GM19328 (cell line): Measurements from ENCODE around the gene PGP.
A peak's percentile ranks its signal among the peaks of the same experiment; 100 is the strongest.
"Not testable (repeated sequence)": the region's sequence is repeated elsewhere in the genome, so short reads cannot be mapped to it uniquely, and the experiment has no call there.

Experiments
- ATAC-seq: cut with Tn5 transposase; IDR thresholded peaks from one replicate; pipeline ENCODE4 v1.9.1; 2021; ENCODE audit warnings: mild to moderate bottlenecking, moderate library complexity; ENCODE audit not compliant: unreplicated experiment

Gene PGP

DNA sequence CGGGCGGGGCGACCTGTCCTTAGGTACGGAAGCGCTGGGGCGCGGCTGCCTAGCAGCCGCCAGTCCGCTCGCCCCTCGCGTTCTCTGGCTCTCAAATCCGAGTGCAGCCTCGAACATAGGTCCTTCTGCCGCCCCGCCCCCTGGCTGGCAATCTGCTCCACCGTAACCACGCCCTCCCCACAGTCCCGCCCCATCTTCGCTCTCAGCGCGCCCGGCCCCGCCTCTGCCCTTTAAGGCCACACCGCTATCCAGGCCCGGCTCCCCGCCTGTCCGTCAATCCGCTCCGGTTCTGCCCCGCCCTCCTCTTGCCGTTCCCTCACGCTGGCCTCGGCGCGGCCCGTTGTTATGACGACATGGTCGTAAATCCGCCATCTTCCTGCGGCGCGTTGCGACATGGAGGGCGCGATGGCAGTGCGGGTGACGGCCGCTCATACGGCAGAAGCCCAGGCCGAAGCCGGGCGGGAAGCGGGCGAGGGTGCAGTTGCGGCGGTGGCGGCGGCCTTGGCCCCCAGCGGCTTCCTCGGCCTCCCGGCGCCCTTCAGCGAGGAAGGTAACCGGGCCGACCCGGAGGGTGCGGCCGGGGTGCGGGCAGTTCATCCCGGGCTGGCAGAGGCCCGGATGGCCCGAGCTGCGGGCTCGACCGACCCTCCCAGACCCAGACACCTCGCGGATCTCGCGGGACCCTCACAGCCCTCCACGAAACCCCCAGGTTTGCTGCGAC is 8.7 kb upstream of the PGP start, which contains the start of gene E4F1:
Gene E4F1 (plus strand): TSS at position 371 of the 721 bp plus-strand sequence. CDS start 23 bp downstream, at position 394.
- ATAC-seq = peak; percentile 92

DNA sequence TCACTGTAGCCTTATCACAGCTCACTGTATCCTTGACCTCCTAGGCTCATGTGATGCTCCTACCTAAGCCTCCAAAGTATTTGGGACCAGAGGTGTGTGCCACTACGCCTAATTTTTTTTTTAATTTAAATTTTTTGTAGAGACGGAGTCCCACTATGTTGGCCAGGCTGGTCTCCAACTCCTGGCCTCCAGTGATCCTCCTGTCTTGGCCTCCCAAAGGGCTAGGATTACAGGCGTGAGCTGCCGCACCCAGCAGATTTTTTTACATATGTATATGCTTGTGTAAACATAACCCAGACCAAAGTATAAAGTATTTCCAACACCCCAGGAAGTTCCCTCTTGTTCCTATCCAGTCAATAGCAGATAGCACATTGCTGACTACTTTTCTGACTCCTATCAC is 1.7 kb upstream of the PGP start:
- ATAC-seq = no peak

DNA sequence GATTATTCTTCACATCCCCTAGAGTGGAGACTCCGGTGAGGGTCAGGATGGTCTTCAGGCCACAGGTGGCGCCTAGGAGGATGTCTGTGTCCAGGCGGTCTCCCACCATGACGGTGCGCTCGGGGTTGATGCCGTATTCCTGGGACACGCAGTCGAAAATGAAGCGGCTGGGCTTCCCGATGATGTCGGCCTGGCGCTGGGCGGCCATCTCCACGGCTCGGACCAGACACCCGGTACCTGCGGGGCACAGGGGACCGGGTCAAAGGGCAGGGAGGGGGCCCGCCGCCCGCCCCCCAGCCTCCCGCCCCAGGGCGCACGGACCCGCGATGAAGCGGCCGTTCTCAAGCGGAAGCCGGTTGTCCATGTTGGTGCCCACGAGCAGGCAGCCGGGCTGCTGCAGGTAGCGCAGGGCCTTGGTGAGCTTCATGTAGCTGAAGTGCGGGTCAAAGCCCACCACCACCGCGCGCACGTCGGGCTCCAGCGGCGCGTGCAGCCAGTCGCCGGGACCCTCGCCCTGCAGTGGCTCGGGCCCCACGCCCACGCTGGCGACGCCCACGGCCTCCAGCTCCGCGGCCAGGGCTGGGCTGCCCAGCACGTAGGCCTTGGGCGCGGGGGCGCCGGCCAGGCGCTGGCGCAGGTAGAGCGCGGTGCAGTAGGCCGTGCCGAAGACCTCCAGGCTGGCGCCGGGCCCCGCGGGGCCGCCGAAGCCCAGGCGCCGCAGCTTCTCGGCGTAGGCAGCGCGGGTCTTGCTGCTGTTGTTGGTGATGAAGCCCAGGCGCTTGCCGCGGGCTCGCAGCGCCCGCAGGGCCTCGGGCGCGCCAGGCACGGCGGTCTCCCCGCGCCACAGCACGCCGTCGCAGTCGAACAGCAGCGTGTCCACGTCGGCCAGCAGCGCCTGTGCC is 572 bp downstream of the PGP start:
- ATAC-seq = peak; percentile 3

DNA sequence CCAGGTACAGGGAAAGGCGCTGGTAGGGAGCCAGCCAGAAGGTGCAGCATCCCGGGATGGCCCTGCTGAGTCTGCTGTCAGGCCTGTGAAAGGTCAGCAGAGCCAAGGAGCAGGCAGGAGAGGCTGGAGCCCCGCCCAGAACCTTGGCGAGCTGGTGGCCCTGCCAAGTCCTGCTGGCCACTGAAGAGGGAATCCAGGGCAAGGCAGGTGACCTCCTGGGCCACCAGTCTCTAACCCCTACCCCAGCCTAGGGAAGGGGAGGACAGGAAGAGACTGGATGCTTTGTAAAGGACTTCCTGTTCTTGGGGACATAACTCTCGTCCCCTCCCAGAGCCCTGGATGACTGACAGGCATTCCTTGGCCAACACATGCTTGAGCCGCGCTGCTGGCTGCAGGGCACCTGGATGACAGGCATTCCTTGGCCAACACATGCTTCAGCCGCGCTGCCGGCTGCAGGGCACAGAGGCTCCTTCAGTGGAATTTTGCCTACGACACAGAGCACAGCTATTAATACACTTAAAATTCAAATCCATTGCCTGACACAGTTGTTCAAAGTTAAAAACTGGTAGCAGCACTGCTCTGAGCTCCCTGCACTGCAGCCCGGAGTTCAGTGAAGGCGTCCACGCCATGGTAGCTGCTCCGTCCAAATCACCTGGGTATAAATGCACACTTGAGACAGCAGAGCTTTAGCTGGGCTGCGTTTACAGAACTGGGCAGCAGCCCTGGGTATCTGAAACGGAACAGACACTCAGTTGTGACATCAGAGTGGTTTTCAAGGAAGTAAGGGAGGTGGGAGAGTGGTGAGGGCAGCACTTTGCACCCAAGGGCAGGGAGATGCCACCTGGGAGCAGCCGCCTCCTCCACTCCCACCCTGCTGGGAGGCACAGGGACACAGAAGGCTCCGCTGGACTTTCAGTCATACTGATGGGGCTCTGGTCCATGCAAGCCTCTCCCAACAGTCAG is 2.0 kb downstream of the PGP start:
- no peak for ATAC-seq

DNA sequence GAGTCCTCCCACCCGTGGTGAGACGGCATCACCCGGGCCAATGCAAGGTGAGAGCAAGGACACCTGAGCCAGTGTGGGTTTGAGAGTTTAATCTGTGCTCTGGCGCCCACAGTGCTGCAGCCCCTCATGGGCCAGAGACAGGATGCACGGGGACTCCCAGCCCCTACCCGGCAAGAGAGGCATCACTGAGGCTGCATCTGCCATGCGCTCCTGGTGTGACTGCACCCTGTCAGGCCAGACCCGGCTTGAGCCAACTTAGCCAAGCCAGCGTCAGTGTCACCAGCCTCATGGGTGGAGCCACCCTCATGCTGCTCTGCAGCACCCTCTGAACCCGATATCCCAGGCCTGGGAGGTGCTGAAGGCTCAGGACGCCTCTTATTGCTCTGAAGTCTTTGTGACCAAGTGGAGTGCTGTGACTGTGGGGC is 2.7 kb downstream of the PGP start:
- no peak for ATAC-seq

DNA sequence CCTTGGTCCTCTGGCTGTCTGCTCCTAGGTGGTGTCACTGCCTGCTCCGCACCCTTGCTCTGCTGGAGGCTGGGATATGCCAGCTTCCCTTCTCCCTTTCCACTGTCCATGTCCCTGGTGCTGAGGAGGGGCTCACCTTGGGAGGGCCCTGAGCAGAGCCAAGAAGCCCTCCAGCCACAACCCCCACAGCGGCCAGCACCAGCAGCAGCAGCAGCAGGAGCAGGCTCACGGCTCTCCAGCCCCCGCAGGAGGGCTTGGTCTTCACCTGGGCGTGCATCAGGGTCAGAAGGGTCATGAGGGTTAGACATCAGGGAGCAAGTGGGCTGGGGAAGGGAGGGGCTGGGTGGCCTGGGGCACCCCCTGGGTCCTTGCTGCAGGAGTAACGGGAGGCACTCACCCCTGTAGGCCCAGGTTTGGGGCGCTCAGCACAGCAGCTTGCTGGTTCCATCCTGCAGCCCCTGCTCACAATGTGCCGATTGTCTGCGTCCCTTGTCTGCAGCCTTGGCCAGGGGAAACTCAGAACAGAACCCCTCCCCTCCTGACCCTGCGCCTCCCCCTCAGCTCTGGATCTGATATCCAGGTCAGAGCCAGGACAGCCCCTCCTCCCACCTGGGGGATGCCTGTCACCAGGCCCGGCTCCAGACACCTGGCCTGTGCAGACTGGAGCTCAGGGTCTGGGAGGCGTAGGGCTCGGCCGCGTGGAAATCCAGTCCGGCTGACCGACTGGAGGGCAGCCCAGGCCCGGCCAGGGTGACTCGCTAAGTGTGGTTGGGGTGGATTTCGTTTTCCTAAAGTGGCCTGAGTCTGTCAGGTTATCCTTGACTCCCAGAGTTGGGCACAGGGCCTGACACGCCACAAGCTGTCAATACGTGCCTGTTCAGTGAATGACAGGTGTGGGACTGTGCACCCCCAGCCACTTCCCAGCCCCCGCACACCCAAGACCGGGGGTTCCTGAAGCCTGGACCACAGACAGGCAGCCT is 4.0 kb downstream of the PGP start, which contains the start of gene BRICD5:
Gene BRICD5 (minus strand): TSS at position 478 of the 980 bp plus-strand sequence. CDS start 30 bp downstream, at position 448.
- ATAC-seq = no peak

DNA sequence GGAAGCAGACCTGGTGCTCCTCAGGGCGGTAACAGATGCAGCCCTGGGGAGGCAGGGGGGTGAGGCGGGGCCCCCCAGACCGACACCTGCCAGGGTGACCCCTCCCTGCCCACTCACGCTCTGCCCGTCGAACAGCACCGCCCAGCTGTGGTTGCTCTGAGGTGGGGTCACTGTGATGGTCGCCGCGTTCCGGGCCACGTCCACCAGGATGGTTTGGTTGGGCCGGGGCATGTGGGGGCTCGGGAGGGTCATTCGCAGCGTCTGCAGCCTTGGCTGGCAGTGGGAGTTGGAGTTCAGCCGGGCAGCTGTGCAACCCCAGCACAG is 4.7 kb downstream of the PGP start:
- ATAC-seq = no peak

DNA sequence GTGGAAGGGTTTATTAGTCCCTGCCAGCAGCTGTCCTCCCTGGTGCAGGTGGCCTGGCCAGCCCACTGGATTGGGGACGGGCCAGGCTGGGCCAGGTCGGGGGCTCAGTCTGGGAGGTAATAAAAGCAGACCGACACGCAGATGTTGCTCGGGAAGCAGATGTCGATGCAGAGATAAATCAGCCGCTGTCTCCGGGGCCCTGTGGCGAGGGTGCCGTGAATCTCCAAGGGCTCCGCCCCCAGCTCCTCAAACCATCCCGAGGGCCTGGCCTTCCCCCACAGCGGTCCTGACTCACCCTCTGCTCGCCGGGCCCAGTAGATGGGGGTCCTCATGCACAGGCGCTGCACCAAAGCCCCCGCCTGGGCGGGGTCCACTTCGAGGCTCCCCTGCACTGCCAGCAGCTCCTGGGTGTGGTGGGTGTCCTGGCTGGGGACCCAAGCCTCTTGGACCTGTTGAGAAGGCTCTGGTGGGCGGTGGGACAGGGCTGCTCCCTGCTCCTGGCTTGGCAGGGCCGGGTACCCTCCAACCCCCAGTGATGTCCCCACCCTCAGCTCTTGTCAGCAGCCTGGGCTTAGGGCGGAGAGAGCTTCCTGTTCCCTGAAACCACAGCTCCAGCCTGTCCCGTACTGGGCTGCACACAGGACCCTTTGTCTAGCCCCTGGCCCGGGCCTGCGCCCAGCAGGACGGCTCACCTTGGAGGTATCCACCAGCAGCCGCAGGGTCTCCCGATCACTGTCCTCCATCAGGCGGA is 5.2 kb downstream of the PGP start:
- ATAC-seq = no peak

DNA sequence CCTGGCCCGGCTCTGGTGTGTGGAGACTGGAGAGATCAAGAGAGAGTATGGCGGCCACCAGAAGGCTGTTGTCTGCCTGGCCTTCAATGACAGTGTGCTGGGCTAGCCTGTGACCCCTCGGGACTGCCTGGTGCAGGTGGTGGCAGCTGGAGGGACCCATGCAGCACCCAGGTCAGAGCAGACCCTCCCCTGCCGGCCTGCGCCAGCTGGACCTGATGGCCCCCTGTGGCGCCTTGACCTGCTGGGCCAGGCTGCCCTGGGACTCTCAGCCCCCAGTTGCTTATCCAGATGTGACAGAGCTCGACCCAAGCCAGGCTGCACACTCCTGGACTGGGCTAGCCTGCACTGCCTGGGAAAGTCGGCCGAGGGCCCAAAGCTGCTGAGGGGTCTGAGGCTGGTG is 5.9 kb downstream of the PGP start:
- ATAC-seq = no peak

DNA sequence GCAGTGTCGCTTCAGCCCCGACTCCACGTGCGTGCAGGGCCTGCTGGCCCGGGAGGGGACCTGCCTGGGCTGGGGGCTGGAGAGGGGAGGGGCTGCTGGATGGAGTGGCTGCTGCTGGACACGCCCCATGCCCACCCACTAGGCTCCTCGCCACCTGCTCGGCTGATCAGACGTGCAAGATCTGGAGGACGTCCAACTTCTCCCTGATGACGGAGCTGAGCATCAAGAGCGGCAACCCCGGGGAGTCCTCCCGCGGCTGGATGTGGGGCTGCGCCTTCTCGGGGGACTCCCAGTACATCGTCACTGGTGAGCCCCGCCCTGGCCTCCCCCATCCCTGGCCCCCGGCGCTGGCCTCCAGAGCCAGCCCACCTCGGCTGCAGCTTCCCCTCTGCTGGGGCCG is 6.3 kb downstream of the PGP start:
- no peak for ATAC-seq

DNA sequence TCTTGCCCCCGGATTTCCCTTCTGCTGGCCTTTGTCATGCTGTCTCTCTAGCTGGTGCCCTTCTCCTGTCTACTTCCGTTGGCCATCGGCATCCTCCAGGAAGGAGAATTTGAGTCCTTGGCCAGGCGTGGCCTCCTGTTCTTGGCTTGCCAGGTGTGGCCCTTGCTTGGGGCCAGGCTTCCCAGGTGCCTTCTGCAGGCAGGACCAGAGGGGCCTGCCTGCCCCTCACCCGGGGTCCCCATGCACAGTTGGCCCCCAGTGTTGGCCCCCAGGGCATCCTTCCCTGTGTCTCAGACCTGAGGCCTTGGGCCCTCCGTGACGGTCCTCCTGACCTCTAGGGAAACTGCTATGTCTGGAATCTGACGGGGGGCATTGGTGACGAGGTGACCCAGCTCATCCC is 6.8 kb downstream of the PGP start:
- ATAC-seq = no peak

DNA sequence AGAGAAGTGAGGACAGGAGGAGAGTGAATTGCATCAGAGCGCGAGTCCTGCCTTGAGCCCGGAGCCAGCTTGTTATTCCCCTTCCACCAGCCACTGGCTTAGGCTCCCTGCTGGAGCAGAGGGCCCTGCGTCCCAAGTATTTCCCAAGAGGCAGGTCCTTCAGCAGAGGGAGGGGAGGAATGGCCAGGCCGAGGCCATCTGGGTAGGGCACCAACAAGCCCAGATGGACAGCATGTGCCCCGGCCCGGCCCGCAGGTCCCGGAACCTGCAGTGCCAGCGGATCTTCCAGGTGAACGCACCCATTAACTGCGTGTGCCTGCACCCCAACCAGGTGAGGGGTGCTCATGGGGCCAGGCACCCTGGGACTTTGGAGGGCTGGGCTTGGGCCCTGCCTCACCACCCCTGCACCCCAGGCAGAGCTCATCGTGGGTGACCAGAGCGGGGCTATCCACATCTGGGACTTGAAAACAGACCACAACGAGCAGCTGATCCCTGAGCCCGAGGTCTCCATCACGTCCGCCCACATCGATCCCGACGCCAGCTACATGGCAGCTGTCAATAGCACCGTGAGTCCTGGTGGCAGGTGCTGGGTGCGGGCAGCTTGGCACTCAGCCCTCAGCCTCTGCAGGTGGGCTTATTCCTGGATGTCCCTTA is 7.7 kb downstream of the PGP start:
- ATAC-seq = no peak

DNA sequence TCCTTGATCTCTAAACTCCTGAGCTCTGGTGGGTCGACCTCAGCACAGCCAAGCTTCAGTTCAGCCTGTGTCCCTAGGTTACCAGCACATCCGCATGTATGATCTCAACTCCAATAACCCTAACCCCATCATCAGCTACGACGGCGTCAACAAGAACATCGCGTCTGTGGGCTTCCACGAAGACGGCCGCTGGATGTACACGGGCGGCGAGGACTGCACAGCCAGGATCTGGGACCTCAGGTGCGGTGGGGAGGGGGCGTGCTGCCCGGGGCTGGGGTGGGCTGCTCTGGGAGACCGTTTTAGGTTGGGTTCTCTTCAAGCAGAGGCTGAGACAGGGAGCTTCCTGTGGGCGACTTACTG is 8.2 kb downstream of the PGP start:
- ATAC-seq = no peak

DNA sequence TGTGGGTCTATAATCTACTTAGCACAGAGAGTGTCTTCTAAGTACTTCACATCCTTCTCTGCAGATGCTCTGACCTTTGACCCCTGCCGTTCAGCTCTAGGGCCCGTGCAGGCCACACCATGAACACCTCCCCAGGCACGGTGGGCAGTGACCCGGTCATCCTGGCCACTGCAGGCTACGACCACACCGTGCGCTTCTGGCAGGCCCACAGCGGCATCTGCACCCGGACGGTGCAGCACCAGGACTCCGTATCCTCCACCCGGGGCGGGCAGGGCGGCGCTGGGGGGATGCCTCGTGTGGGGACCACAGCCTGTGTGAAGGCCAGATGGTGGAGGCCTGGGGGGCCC is 8.7 kb downstream of the PGP start:
- no peak for ATAC-seq

DNA sequence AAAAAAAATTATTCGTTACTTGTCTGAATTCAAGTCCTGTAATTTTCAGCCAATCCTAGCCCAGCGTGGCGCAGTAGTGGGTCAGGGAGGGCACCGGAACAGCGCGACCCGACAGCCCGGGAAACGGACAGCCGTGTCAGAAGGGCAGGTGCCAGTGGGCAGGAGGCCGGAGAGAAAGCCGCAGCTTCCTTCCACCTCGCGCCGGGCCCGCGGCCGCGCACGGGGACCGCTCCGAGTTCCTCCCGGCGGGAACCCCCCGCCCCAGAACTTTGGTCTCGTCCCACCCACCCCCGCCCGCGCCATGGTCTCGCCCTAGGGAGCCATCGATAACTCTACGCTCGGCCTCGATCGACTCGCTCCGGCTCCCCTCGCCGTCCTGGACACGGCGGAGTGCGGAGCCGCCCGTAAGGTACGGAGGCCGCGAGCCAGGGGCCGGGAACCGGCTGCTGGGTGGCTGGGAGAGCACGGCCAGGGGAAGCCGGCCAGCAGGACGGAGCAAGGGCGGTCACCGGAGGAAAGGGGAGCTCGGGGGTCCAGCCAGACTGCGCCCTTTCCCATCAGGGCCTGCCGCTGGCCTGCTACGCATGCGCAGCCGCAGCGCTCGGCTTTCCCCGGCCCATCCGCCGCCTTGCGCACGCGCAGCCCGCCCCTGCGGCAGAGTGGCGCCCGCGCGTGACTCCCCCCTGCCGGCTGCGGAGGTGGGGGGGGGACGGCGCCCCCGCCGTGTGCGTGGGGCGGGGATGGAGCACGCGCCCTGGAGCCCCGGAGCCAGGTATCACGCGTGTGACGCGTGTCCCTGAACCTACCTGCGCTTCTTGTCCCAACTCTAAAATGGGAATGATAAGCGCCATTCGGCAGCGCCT is 9.3 kb downstream of the PGP start, which contains the start of gene MLST8:
Gene MLST8 (plus strand): TSS at position 351 of the 863 bp plus-strand sequence. CDS start 632 bp downstream, outside the sequence.
- ATAC-seq = peak; percentile 80

DNA sequence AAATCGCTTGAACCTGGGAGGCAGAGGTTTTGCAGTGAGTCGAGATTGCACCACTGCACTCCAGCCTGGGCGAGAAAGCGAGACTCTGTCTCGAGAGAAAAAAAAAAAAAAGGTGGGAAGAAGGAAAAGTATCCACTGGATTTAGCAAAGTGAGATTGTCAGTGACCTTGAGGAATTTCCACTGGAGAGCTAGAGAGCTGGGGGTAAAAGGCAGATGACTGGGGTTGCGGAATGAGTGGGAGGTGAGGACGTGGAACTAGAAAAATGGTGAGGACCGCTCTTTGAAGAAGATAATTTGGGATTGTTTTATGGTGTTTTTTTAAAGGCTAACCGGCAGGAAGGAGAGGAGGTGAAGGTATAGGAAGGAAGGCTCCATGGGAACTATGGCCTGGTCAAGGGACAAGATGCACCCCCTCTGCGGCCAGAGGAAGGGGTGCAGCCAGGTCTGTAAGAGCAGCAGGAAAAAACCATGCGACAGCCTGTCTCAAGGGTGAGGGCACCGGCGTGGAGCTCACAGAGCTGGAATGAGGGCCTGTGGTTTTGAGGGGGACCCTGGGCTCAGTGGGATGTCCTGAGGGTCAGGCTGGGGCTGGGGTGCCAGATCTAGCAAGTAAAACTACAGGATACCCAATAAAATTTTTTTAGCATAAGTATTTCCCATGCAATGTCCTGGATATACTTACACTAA is 10.1 kb downstream of the PGP start:
- ATAC-seq = no peak

DNA sequence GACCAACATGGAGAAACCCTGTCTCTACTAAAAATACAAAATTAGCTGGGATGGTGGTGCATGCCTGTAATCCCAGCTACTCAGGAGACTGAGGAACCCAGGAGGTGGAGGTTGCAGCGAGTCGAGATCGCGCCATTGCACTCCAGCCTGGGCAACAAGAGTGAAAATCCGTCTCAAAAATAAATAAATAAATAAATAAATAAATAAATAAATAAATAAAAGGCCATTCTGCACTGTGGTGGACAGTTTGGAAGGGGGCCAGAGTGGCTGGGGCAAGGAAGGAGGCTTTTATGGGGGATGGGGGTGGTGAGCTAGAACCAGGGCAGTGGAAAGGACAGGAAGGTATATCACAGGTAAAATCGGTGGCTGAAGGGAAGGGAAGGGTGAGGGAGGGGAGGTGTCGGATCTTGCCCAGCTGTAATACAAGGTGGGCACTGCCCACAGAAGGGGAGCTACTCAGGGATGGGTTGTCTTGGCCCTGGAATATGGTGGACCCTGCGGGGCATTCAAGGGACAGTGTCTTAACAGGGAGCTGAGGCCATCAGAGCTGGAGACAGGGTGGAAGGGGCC is 11.4 kb downstream of the PGP start:
- not testable (repeated sequence) for ATAC-seq
